Kidney (tissue), 14 donors: Measurements from ENCODE around the gene THAP5. TPM values are rescaled to one million over a fixed set of nuclear protein-coding genes. Genes with fewer than 3 reads are reported as not detected.
"Not testable (repeated sequence)": the region's sequence is repeated elsewhere in the genome, so short reads cannot be mapped to it uniquely, and the experiment has no call there.

Experiments
- DNase-seq, 5 donors: peaks; one replicate each; pipeline ENCODE4 v3.0.0-alpha.2; 2013 to 2020
- FAIRE-seq: peaks from 2 replicates; lab custom pipeline; 2012; peaks lifted over from hg19 to GRCh38; lab: Jason Lieb, UNC
- H3K27ac ChIP-seq, 2 donors: one replicate each; pipeline ENCODE4 v1.7.0; 2013; ENCODE audit warnings: low read depth in 2 of 2, low read length in 2 of 2, inconsistent platforms in 1 of 2
- H3K27me3 ChIP-seq: one replicate; pipeline ENCODE4 v1.7.1; 2013; ENCODE audit warnings: low read length, inconsistent platforms; ENCODE audit not compliant: control insufficient read depth, insufficient read depth
- H3K36me3 ChIP-seq, 3 donors: one replicate each; pipeline versions ENCODE4 v1.7.0 to v1.7.1; 2013; ENCODE audit warnings: low read length in 3 of 3, control low read depth in 1 of 3, inconsistent platforms in 1 of 3; ENCODE audit not compliant: insufficient read depth in 3 of 3, control insufficient read depth in 2 of 3
- H3K4me1 ChIP-seq, 3 donors: one replicate each; pipeline versions ENCODE4 v1.7.0 to v1.7.1; 2013; ENCODE audit warnings: low read length in 3 of 3, inconsistent platforms in 1 of 3, low read depth in 1 of 3; ENCODE audit not compliant: control insufficient read depth in 2 of 3, insufficient read depth in 2 of 3
- H3K4me3 ChIP-seq, 3 donors: one replicate each; pipeline versions ENCODE4 v1.7.0 to v1.8.1; 2013; ENCODE audit warnings: low read length in 3 of 3, control low read depth in 1 of 3, inconsistent platforms in 1 of 3
- H3K9ac ChIP-seq, 3 donors: one replicate each; pipeline versions ENCODE4 v1.7.0 to v1.7.1; 2013; ENCODE audit warnings: low read length in 3 of 3, control low read depth in 1 of 3, inconsistent platforms in 1 of 3
- H3K9me3 ChIP-seq, 3 donors: one replicate each; pipeline versions ENCODE4 v1.7.0 to v1.7.1; 2013; ENCODE audit warnings: low read length in 3 of 3, control low read depth in 1 of 3, inconsistent platforms in 1 of 3; ENCODE audit not compliant: control insufficient read depth in 2 of 3, insufficient read depth in 1 of 3
- CTCF ChIP-seq: IDR thresholded peaks from 3 replicates; pipeline ENCODE4 v1.5.1; 2012; ENCODE audit warnings: mild to moderate bottlenecking, moderate library complexity, borderline replicate concordance; ENCODE audit not compliant: insufficient read depth; ENCODE audit errors: extremely low read depth
- intact Hi-C: fragments of 100-400 bp; cut with DNase I; formaldehyde crosslinking; loops from one replicate; pipeline ENCODE4 v1.11.1; 2022
- polyA plus RNA-seq: library from polyadenylated mRNA; stranded (reverse); fragments of 350-450 nt; fragmentation: Illumina TruSeq; extraction: RNeasy Lipid Tissue Mini Kit (QIAGEN cat#74804); gene quantifications from one replicate; pipeline ENCODE4 v1.2.3, GENCODE V29; 2014; ENCODE audit warnings: low read depth, low replicate concordance; ENCODE audit not compliant: insufficient read depth
- total RNA-seq: library from RNA; stranded (reverse); fragmentation: NEBNext Ultra II Directional; extraction: Animal tissue kit (Norgen Biotek cat#: 25700); gene quantifications from one replicate; pipeline ENCODE4 v1.2.1, GENCODE V29; 2021
- donor health status: control.
- donor health status: control.
- donor health status: control.
- donor health status: control.
- donor health status: control.
- donor health status: DM: yes; HTN: yes; CAD: no.
- donor health status: Normal renal cell carcinoma (clear cell type).

The THAP5 gene
- total and polyA plus RNA-seq, 2 donors from 2014 or later: 9.4 to 32.6 TPM

- no peak for FAIRE-seq
- no peaks in the 10 kb centered on the region for H3K4me1 ChIP-seq
Measured at GRCh38 chr7:108559253-108559652, 10.3 kb downstream of the THAP5 start.

GRCh38 chr7:108557617-108558016, 11.9 kb downstream of the THAP5 start:
- Histone ChIP-seq H3K4me1 (no peaks in the 10 kb centered on the region), H3K27ac (no peak overlapping the region), H3K9ac (no peak overlapping the region), H3K27me3 (no peaks in the 10 kb centered on the region), H3K9me3 (peaks cover 0 to 11% (median 0%) of the 10 kb centered on the region in 3 donors), H3K4me3 (no peak overlapping the region), H3K36me3 (no peaks in the 10 kb centered on the region)
- FAIRE-seq (no peak), DNase-seq (no peak)
- no peak for TF ChIP-seq CTCF
- intact Hi-C loops: no loop called here

More at GRCh38 chr7:108559253-108559652, 10.3 kb downstream of the THAP5 start:
- no peak overlapping the region for H3K27ac ChIP-seq
- no peak for DNase-seq
- H3K9ac ChIP-seq: no peak overlapping the region
- intact Hi-C loops: no loop called here
- H3K36me3 ChIP-seq: no peaks in the 10 kb centered on the region
- no peaks in the 10 kb centered on the region for H3K27me3 ChIP-seq
- no peak overlapping the region for H3K4me3 ChIP-seq
- H3K9me3 ChIP-seq: peaks cover 0 to 11% (median 0%) of the 10 kb centered on the region in 3 donors
- TF ChIP-seq CTCF: no peak

- no peaks in the 10 kb centered on the region for H3K27me3 ChIP-seq
- TF ChIP-seq CTCF: no peak
- no peak overlapping the region for H3K4me3 ChIP-seq
- DNase-seq: no peak
- H3K4me1 ChIP-seq: no peaks in the 10 kb centered on the region
- intact Hi-C loops: no loop called here
- peaks cover 0 to 11% (median 0%) of the 10 kb centered on the region in 3 donors for H3K9me3 ChIP-seq
- no peak for FAIRE-seq
- H3K36me3 ChIP-seq: no peaks in the 10 kb centered on the region
- H3K9ac ChIP-seq: no peak overlapping the region
- no peak overlapping the region for H3K27ac ChIP-seq
Measured at GRCh38 chr7:108557191-108557590, 12.3 kb downstream of the THAP5 start.

GRCh38 chr7:108556665-108557064, 12.8 kb downstream of the THAP5 start:
- H3K27ac ChIP-seq, H3K36me3 ChIP-seq, FAIRE-seq, DNase-seq, H3K4me3 ChIP-seq, H3K9ac ChIP-seq, H3K4me1 ChIP-seq, intact Hi-C loops, H3K27me3 ChIP-seq: not testable (repeated sequence)
- peaks cover 0 to 11% (median 0%) of the 10 kb centered on the region in 3 donors for H3K9me3 ChIP-seq

GRCh38 chr7:108548141-108548896, 21.2 kb downstream of the THAP5 start:
- DNase-seq, H3K36me3 ChIP-seq, H3K4me1 ChIP-seq, H3K27me3 ChIP-seq, H3K9ac ChIP-seq, H3K4me3 ChIP-seq, FAIRE-seq, intact Hi-C loops, H3K9me3 ChIP-seq, H3K27ac ChIP-seq: not testable (repeated sequence)
